ENCODE data around the gene P3H4. TPM values are rescaled to one million over a fixed set of nuclear protein-coding genes. Genes with fewer than 3 reads are reported as not detected.

The P3H4 gene
- total RNA-seq, 1 experiment from 2014 or later, result 29.6 TPM

- H3K9me2 ChIP-seq (replicated peaks; ENCODE audit: low read length), result no peaks in the 10 kb centered on the region
- no peaks in the 10 kb centered on the region for H3K9me3 ChIP-seq (ENCODE audit: low read length)
- ChIA-PET POLR2A (ENCODE audit: unreplicated experiment) (interaction anchor here (0.6 to 2.0 kb wide), 8 partner anchors 9 to 207 kb away, joined by 3 to 26 read pairs (median 4); no protein-coding TSS in a partner anchor), CTCF (interaction anchor here (0.7 to 1.8 kb wide), 5 partner anchors 8 to 1834 kb away, joined by 3 to 15 read pairs (median 6); no protein-coding TSS in a partner anchor)
- peaks cover 38% of the 10 kb centered on the region for H4K20me1 ChIP-seq (ENCODE audit: low read length)
- BruUV-seq (replicated peaks), result no TSS peak
- H3K4me1 ChIP-seq (ENCODE audit: insufficient read depth, low read length), result peaks cover 22% of the 10 kb centered on the region
- peaks cover 48% of the 10 kb centered on the region for H3K79me2 ChIP-seq (ENCODE audit: low read length)
- peak; percentile 97 for ATAC-seq
- no peak within 1 kb of the TSS for H2AFZ ChIP-seq (ENCODE audit: low read length)
- H3K27me3 ChIP-seq (ENCODE audit: low read length), result no peaks in the 10 kb centered on the region
- peak; percentile 98 for DNase-seq
- peak within 1 kb of the TSS; percentile 88 for H3K27ac ChIP-seq (ENCODE audit: low read length)
- TF ChIP-seq, protein P1, sequence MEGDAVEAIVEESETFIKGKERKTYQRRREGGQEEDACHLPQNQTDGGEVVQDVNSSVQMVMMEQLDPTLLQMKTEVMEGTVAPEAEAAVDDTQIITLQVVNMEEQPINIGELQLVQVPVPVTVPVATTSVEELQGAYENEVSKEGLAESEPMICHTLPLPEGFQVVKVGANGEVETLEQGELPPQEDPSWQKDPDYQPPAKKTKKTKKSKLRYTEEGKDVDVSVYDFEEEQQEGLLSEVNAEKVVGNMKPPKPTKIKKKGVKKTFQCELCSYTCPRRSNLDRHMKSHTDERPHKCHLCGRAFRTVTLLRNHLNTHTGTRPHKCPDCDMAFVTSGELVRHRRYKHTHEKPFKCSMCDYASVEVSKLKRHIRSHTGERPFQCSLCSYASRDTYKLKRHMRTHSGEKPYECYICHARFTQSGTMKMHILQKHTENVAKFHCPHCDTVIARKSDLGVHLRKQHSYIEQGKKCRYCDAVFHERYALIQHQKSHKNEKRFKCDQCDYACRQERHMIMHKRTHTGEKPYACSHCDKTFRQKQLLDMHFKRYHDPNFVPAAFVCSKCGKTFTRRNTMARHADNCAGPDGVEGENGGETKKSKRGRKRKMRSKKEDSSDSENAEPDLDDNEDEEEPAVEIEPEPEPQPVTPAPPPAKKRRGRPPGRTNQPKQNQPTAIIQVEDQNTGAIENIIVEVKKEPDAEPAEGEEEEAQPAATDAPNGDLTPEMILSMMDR (conservative IDR thresholded peaks at IDR 0.05; ENCODE audit: low read depth, low read length), result peak; percentile 60
- no peak for TF ChIP-seq EZH2 (IDR thresholded peaks at IDR 0.05; ENCODE audit: low read length, unreplicated experiment)
- peak within 1 kb of the TSS; percentile 90 for H3K9ac ChIP-seq (ENCODE audit: low read length)
- intact Hi-C loops (cut with micrococcal nuclease), result loop anchor here (1.0 kb wide), 1 partner anchor 14 kb away; no protein-coding TSS in a partner anchor
- H3K36me3 ChIP-seq (ENCODE audit: low read depth, low read length), result no peaks in the 10 kb centered on the region; the same call in 1 of the 2 replicates
- H3K4me3 ChIP-seq (ENCODE audit: low read length), result peak within 1 kb of the TSS; percentile 88
- H3F3A ChIP-seq (ENCODE audit: low read length, unreplicated experiment), result no peaks in the 10 kb centered on the region
- peak within 1 kb of the TSS; percentile 94 for H3K4me2 ChIP-seq (ENCODE audit: low read length)
These were observed 25.3 kb downstream of the P3H4 start, which contains the start of gene JUP for GRCh38 chr17:41786227-41787020. JUP (minus strand) TSS chr17:41786711; CDS start chr17:41771854, 14,857 bp downstream.

DNA sequence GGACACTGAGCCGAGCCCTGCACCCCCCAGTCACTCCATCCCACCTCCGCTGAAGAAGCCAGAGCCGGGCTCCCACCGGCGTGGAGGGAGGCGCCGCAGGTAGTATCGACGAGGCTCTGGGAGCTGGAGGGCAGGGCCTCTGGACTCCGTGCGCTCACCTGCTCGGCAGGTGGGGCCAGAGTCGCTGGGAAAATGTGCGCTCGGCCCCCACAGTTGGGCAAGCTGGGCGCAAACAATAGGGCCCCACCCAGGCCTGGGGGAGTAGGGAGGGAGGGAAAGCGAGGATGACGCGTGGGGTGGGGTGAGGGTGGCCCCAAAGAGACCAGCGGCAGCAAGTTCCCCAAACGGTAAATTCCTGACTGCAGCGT, 25.9 kb downstream of the P3H4 start:
- no peak overlapping the region for H2AFZ ChIP-seq (ENCODE audit: low read length)
- POLR2A ChIA-PET (ENCODE audit: unreplicated experiment), result interaction anchor here (0.6 to 2.0 kb wide), 4 partner anchors 8 to 207 kb away, joined by 3 to 26 read pairs (median 4); no protein-coding TSS in a partner anchor
- ATAC-seq, result peak; percentile 19

More for the DNA sequence above, 25.9 kb downstream of the P3H4 start:
- Histone ChIP-seq H3K36me3 (ENCODE audit: low read depth, low read length) (no peaks in the 10 kb centered on the region; the same call in 1 of the 2 replicates), H3K9me2 (replicated peaks; ENCODE audit: low read length) (no peaks in the 10 kb centered on the region), H3K4me3 (ENCODE audit: low read length) (peak overlapping the region; percentile 88), H3F3A (ENCODE audit: low read length, unreplicated experiment) (no peaks in the 10 kb centered on the region), H3K27me3 (ENCODE audit: low read length) (no peaks in the 10 kb centered on the region), H3K4me2 (ENCODE audit: low read length) (peak overlapping the region; percentile 94), H3K4me1 (ENCODE audit: insufficient read depth, low read length) (peaks cover 22% of the 10 kb centered on the region), H3K79me2 (ENCODE audit: low read length) (peaks cover 52% of the 10 kb centered on the region), H3K9ac (ENCODE audit: low read length) (peak overlapping the region; percentile 90), H3K27ac (ENCODE audit: low read length) (peak overlapping the region; percentile 88), H3K9me3 (ENCODE audit: low read length) (no peaks in the 10 kb centered on the region), H4K20me1 (ENCODE audit: low read length) (peaks cover 39% of the 10 kb centered on the region)
- peak; percentile 77 for DNase-seq
- no TSS peak for BruUV-seq (replicated peaks)
- intact Hi-C loops (cut with micrococcal nuclease), result loop anchor here (1.0 kb wide), 1 partner anchor 14 kb away; no protein-coding TSS in a partner anchor
- CTCF ChIA-PET, result interaction anchor here (1.4 to 1.8 kb wide), 2 partner anchors 12 to 15 kb away, joined by 9 to 15 read pairs; no protein-coding TSS in a partner anchor
- TF ChIP-seq EZH2phosphoT487 (IDR thresholded peaks at IDR 0.05; ENCODE audit: borderline replicate concordance, low read length) (no peak), EZH2 (IDR thresholded peaks at IDR 0.05; ENCODE audit: low read length, unreplicated experiment) (no peak)
- TF ChIP-seq, protein P1 (conservative IDR thresholded peaks at IDR 0.05; ENCODE audit: low read depth, low read length), result no peak
